Measurements from ENCODE around the gene DCTD. TPM values are rescaled to one million over a fixed set of nuclear protein-coding genes. Genes with fewer than 3 reads are reported as not detected.
A peak's percentile ranks its signal among the peaks of the same experiment; 100 is the strongest.

Gene DCTD
- total and polyA plus RNA-seq, 8 donors = 28.0 to 65.2 (median 45.4) TPM

GRCh38 chr4:182847576-182848450, 69.4 kb downstream of the DCTD start:
- no peak for ATAC-seq

GRCh38 chr4:182846036-182846435, 71.2 kb downstream of the DCTD start:
- Histone ChIP-seq H3K4me3 (no peak overlapping the region), H3K9me3 (no peaks in the 10 kb centered on the region), H3K27ac (no peak overlapping the region), H3K4me1 (no peaks in the 10 kb centered on the region), H3K27me3 (no peaks in the 10 kb centered on the region), H3K36me3 (no peaks in the 10 kb centered on the region)
- no peak for ATAC-seq
- no peak for TF ChIP-seq CTCF (IDR thresholded peaks at IDR 0.05)
- peak in 1 of 6 donors; percentile 29 for DNase-seq
- no peak for FAIRE-seq
- 80 to 82% methylated on average over 8 of the region's 8 CpGs for whole genome bisulfite sequencing, 2 donors
- intact Hi-C loops (cut with DNase I) = no loop called here

More at GRCh38 chr4:182847576-182848450, 69.4 kb downstream of the DCTD start:
- H3K9me3 ChIP-seq = no peaks in the 10 kb centered on the region
- intact Hi-C loops (cut with DNase I) = no loop called here
- H3K4me1 ChIP-seq = no peaks in the 10 kb centered on the region
- no peak overlapping the region for H3K27ac ChIP-seq
- H3K27me3 ChIP-seq = no peaks in the 10 kb centered on the region
- DNase-seq = no peak
- WGBS, 2 donors = 89 to 93% methylated on average over 27 of the region's 27 CpGs
- FAIRE-seq = no peak
- TF ChIP-seq CTCF (IDR thresholded peaks at IDR 0.05) = no peak
- no peaks in the 10 kb centered on the region for H3K36me3 ChIP-seq
- no peak overlapping the region for H3K4me3 ChIP-seq

GRCh38 chr4:182845618-182846017, 71.6 kb downstream of the DCTD start:
- WGBS, 2 donors = 85 to 91% methylated on average over 6 of the region's 6 CpGs
- Histone ChIP-seq H3K4me3 (no peak overlapping the region), H3K27me3 (no peaks in the 10 kb centered on the region), H3K36me3 (no peaks in the 10 kb centered on the region), H3K9me3 (no peaks in the 10 kb centered on the region), H3K27ac (no peak overlapping the region), H3K4me1 (no peaks in the 10 kb centered on the region)
- intact Hi-C loops (cut with DNase I) = no loop called here
- no peak for DNase-seq
- no peak for FAIRE-seq
- no peak for TF ChIP-seq CTCF (IDR thresholded peaks at IDR 0.05)
- no peak for ATAC-seq

- DNase-seq = no peak
- H3K27me3 ChIP-seq = no peaks in the 10 kb centered on the region
- no peaks in the 10 kb centered on the region for H3K9me3 ChIP-seq
- H3K27ac ChIP-seq = no peak overlapping the region
- no peak for TF ChIP-seq CTCF (IDR thresholded peaks at IDR 0.05)
- H3K36me3 ChIP-seq = no peaks in the 10 kb centered on the region
- H3K4me3 ChIP-seq = no peak overlapping the region
- no peak for ATAC-seq
- FAIRE-seq = no peak
- intact Hi-C loops (cut with DNase I) = no loop called here
- WGBS, 2 donors = 89 to 94% methylated on average over 9 of the region's 9 CpGs
- H3K4me1 ChIP-seq = no peaks in the 10 kb centered on the region
These were observed 73.3 kb downstream of the DCTD start for GRCh38 chr4:182843808-182844325.

Data from pancreas (tissue), 10 donors.